IPS DF 6.9 (cell line): ENCODE measurements around the gene IKZF3.
A peak's percentile ranks its signal among the peaks of the same experiment; 100 is the strongest.

Experiments
- DNase-seq: peaks from one replicate; pipeline ENCODE4 v3.0.0-alpha.2; 2013; ENCODE audit warnings: low read depth, low spot score
- H3K27ac ChIP-seq: one replicate; pipeline ENCODE4 v1.5.1; 2013; ENCODE audit warnings: low read length, control low read depth
- H3K27me3 ChIP-seq: 2 replicates; pipeline ENCODE4 v1.6.1; 2013; ENCODE audit warnings: mild to moderate bottlenecking, low read length; ENCODE audit not compliant: control insufficient read depth, insufficient read depth
- H3K36me3 ChIP-seq: 2 replicates; pipeline ENCODE4 v1.6.1; 2013; ENCODE audit warnings: low read length; ENCODE audit not compliant: control insufficient read depth, insufficient read depth
- H3K4me1 ChIP-seq: 2 replicates; pipeline ENCODE4 v1.6.1; 2013; ENCODE audit warnings: low read length; ENCODE audit not compliant: control insufficient read depth, insufficient read depth
- H3K4me3 ChIP-seq: 2 replicates; pipeline ENCODE4 v1.5.1; 2013; ENCODE audit warnings: mild to moderate bottlenecking, low read length
- H3K9me3 ChIP-seq: 2 replicates; pipeline ENCODE4 v1.6.1; 2013; ENCODE audit warnings: low read length, inconsistent platforms; ENCODE audit not compliant: control insufficient read depth, insufficient read depth
- WGBS: extraction: QIAGEN DNeasy Blood & Tissue Kit; methylation state at CpG from one replicate; pipeline ENCODE4 v1.1.7; 2013; ENCODE audit warnings: mixed read lengths, missing lambda C conversion rate; ENCODE audit not compliant: insufficient read length, insufficient coverage; 5-methylcytosine and 5-hydroxymethylcytosine counted together

Gene IKZF3

GRCh38 chr17:39836117-39836516, 28.0 kb downstream of the IKZF3 start:
- DNase-seq = no peak
- H3K36me3 ChIP-seq = no peaks in the 10 kb centered on the region
- WGBS = no CpG with 5 or more reads among the region's 6 CpGs

GRCh38 chr17:39835038-39835786, 28.9 kb downstream of the IKZF3 start:
- no CpG with 5 or more reads among the region's 17 CpGs for WGBS
- Histone ChIP-seq H3K36me3 (no peaks in the 10 kb centered on the region), H3K4me3 (no peak overlapping the region), H3K4me1 (no peaks in the 10 kb centered on the region), H3K27me3 (no peaks in the 10 kb centered on the region), H3K27ac (no peak overlapping the region), H3K9me3 (no peaks in the 10 kb centered on the region)
- DNase-seq = peak; percentile 13

More at GRCh38 chr17:39836117-39836516, 28.0 kb downstream of the IKZF3 start:
- H3K27me3 ChIP-seq = no peaks in the 10 kb centered on the region
- H3K4me1 ChIP-seq = no peaks in the 10 kb centered on the region
- H3K9me3 ChIP-seq = no peaks in the 10 kb centered on the region
- no peak overlapping the region for H3K27ac ChIP-seq
- H3K4me3 ChIP-seq = no peak overlapping the region

- H3K4me1 ChIP-seq = no peaks in the 10 kb centered on the region
- H3K27ac ChIP-seq = no peak overlapping the region
- H3K36me3 ChIP-seq = no peaks in the 10 kb centered on the region
- DNase-seq = no peak
- H3K27me3 ChIP-seq = no peaks in the 10 kb centered on the region
- no peaks in the 10 kb centered on the region for H3K9me3 ChIP-seq
- no peak overlapping the region for H3K4me3 ChIP-seq
Observed at GRCh38 chr17:39834017-39834416, 30.1 kb downstream of the IKZF3 start.

GRCh38 chr17:39831588-39831987, 32.5 kb downstream of the IKZF3 start:
- no CpG with 5 or more reads among the region's 2 CpGs for WGBS
- Histone ChIP-seq H3K27ac (no peak overlapping the region), H3K36me3 (no peaks in the 10 kb centered on the region), H3K4me1 (no peaks in the 10 kb centered on the region), H3K4me3 (no peak overlapping the region), H3K27me3 (no peaks in the 10 kb centered on the region), H3K9me3 (no peaks in the 10 kb centered on the region)
- no peak for DNase-seq

GRCh38 chr17:39828443-39828842, 35.7 kb downstream of the IKZF3 start:
- Histone ChIP-seq H3K9me3 (no peaks in the 10 kb centered on the region), H3K27me3 (no peaks in the 10 kb centered on the region), H3K4me1 (no peaks in the 10 kb centered on the region), H3K27ac (no peak overlapping the region), H3K4me3 (no peak overlapping the region), H3K36me3 (no peaks in the 10 kb centered on the region)
- no peak for DNase-seq
- no CpG with 5 or more reads among the region's 4 CpGs for WGBS

GRCh38 chr17:39826334-39826733, 37.8 kb downstream of the IKZF3 start:
- Histone ChIP-seq H3K4me1 (no peaks in the 10 kb centered on the region), H3K27me3 (no peaks in the 10 kb centered on the region), H3K27ac (no peak overlapping the region), H3K9me3 (no peaks in the 10 kb centered on the region), H3K4me3 (no peak overlapping the region), H3K36me3 (no peaks in the 10 kb centered on the region)
- no CpG with 5 or more reads among the region's 2 CpGs for WGBS
- no peak for DNase-seq

GRCh38 chr17:39823407-39824054, 40.6 kb downstream of the IKZF3 start:
- H3K4me1 ChIP-seq = 0 out of 2 replicates have a peak, but pooled peaks cover 1% of the 10 kb centered on the region
- no peak overlapping the region for H3K27ac ChIP-seq
- no peaks in the 10 kb centered on the region for H3K9me3 ChIP-seq
- H3K4me3 ChIP-seq = no peak overlapping the region
- no peaks in the 10 kb centered on the region for H3K27me3 ChIP-seq
- no peak for DNase-seq
- WGBS = no CpG with 5 or more reads among the region's 5 CpGs
- no peaks in the 10 kb centered on the region for H3K36me3 ChIP-seq

- Histone ChIP-seq H3K9me3 (no peaks in the 10 kb centered on the region), H3K27me3 (no peaks in the 10 kb centered on the region), H3K27ac (no peak overlapping the region), H3K4me1 (0 out of 2 replicates have a peak, but pooled peaks cover 1% of the 10 kb centered on the region), H3K36me3 (no peaks in the 10 kb centered on the region), H3K4me3 (no peak overlapping the region)
- WGBS = no CpG with 5 or more reads among the region's 2 CpGs
- DNase-seq = no peak
Observed at GRCh38 chr17:39822051-39822451, 42.1 kb downstream of the IKZF3 start.

GRCh38 chr17:39820987-39821386, 43.1 kb downstream of the IKZF3 start:
- Histone ChIP-seq H3K27ac (no peak overlapping the region), H3K9me3 (no peaks in the 10 kb centered on the region), H3K4me3 (no peak overlapping the region), H3K4me1 (0 out of 2 replicates have a peak, but pooled peaks cover 1% of the 10 kb centered on the region), H3K27me3 (no peaks in the 10 kb centered on the region), H3K36me3 (no peaks in the 10 kb centered on the region)
- no CpG with 5 or more reads among the region's 2 CpGs for WGBS
- no peak for DNase-seq

- H3K27ac ChIP-seq = no peak overlapping the region
- no peak for DNase-seq
- no peaks in the 10 kb centered on the region for H3K27me3 ChIP-seq
- 0 out of 2 replicates have a peak, but pooled peaks cover 1% of the 10 kb centered on the region for H3K4me1 ChIP-seq
- WGBS = no CpG with 5 or more reads among the region's 4 CpGs
- H3K9me3 ChIP-seq = no peaks in the 10 kb centered on the region
- H3K36me3 ChIP-seq = no peaks in the 10 kb centered on the region
- H3K4me3 ChIP-seq = no peak overlapping the region
Observed at GRCh38 chr17:39820541-39820940, 43.6 kb downstream of the IKZF3 start.
